ENCODE measurements around the gene FSIP2. TPM values are rescaled to one million over a fixed set of nuclear protein-coding genes. Genes with fewer than 3 reads are reported as not detected.

Gene FSIP2
- total and polyA plus RNA-seq, 2 donors (not counting 3 experiments of a cell fraction or from before 2014, with no cell fraction given), result 0.04 to 0.24 TPM

GRCh38 chr2:185876234-185876633, 137.6 kb downstream of the FSIP2 start:
- Histone ChIP-seq H2AFZ (ENCODE audit: low read depth, low read length) (no peak overlapping the region), H3K9ac (replicated peaks; ENCODE audit: extremely low read depth, insufficient read depth, low read length) (no peak overlapping the region), H3K4me3 (replicated peaks in 1 of 3; ENCODE audit: insufficient read depth in 1 of 3, low read depth in 1 of 3, low read length in 3 of 3) (no peak overlapping the region), H3K9me3 (replicated peaks; ENCODE audit: control insufficient read depth, insufficient read depth, low read length) (no peaks in the 10 kb centered on the region), H3K4me2 (ENCODE audit: insufficient read depth, low read length) (no peak overlapping the region), H3K79me2 (ENCODE audit: control insufficient read depth, insufficient read depth, low read length) (no peaks in the 10 kb centered on the region), H4K20me1 (replicated peaks; ENCODE audit: control insufficient read depth, extremely low read depth, insufficient read depth, low read length) (no peaks in the 10 kb centered on the region), H3K36me3 (ENCODE audit: control insufficient read depth in 2 of 2, extremely low read depth in 1 of 2, insufficient read depth in 2 of 2, low read length in 2 of 2) (no peaks in the 10 kb centered on the region), H3K9me1 (replicated peaks; ENCODE audit: control insufficient read depth, extremely low read depth, insufficient read depth, low read length) (no peaks in the 10 kb centered on the region), H3K4me1 (ENCODE audit: control insufficient read depth, extremely low read depth, insufficient read depth, low read length) (no peaks in the 10 kb centered on the region), H3K27me3 (ENCODE audit: control insufficient read depth in 2 of 2, insufficient read depth in 2 of 2, low read length in 2 of 2) (no peaks in the 10 kb centered on the region), H3K27ac (ENCODE audit: insufficient read depth, low read depth, low read length) (no peak overlapping the region)
- TF ChIP-seq JUN (IDR thresholded peaks at IDR 0.05; ENCODE audit: borderline replicate concordance, insufficient read depth, insufficient read length, low read depth) (no peak), MYC (IDR thresholded peaks at IDR 0.05; ENCODE audit: low read depth, low read length) (no peak), FOS (IDR thresholded peaks at IDR 0.05; ENCODE audit: borderline replicate concordance, insufficient read depth, low read length) (no peak), POLR2AphosphoS5 (IDR thresholded peaks at IDR 0.05; ENCODE audit: insufficient read depth, low read depth, low read length) (no peak)
- intact Hi-C loops (cut with micrococcal nuclease) (loop anchor here (10.0 kb wide), 1 partner anchor 569 kb away; no protein-coding TSS in a partner anchor), dilution Hi-C loops (cut with MboI; ENCODE audit: extremely low pct_ligation_motif_present, low sequenced_read_pairs) (no loop called here)
- POLR2A ChIA-PET, result no interaction called here
- BruUV-seq (replicated peaks), result no TSS peak
- CTCF ChIA-PET, result interaction anchor here (1.4 kb wide), 1 partner anchor 18 kb away, joined by 4 read pairs; no protein-coding TSS in a partner anchor
- FAIRE-seq (no peak), DNase-seq (ENCODE audit: low read depth, low spot score) (no peak)

GRCh38 chr2:185880396-185880795, 141.8 kb downstream of the FSIP2 start:
- no TSS peak for BruUV-seq (replicated peaks)

More at GRCh38 chr2:185880396-185880795, 141.8 kb downstream of the FSIP2 start:
- no peak overlapping the region for H2AFZ ChIP-seq (ENCODE audit: low read depth, low read length)
- no peaks in the 10 kb centered on the region for H3K36me3 ChIP-seq (ENCODE audit: control insufficient read depth in 2 of 2, extremely low read depth in 1 of 2, insufficient read depth in 2 of 2, low read length in 2 of 2)
- H3K27ac ChIP-seq (ENCODE audit: insufficient read depth, low read depth, low read length), result no peak overlapping the region
- POLR2A ChIA-PET, result no interaction called here
- TF ChIP-seq POLR2AphosphoS5 (IDR thresholded peaks at IDR 0.05; ENCODE audit: insufficient read depth, low read depth, low read length) (no peak), CTCF (IDR thresholded peaks at IDR 0.05; ENCODE audit: extremely low read depth in 1 of 2, insufficient read depth in 1 of 2, low read depth in 1 of 2, low read length in 2 of 2) (no peak)
- dilution Hi-C loops (cut with MboI; ENCODE audit: extremely low pct_ligation_motif_present, low sequenced_read_pairs) (no loop called here), intact Hi-C loops (cut with micrococcal nuclease) (no loop called here)
- no peaks in the 10 kb centered on the region for H3K9me3 ChIP-seq (replicated peaks; ENCODE audit: control insufficient read depth, insufficient read depth, low read length)
- no peaks in the 10 kb centered on the region for H3K4me1 ChIP-seq (ENCODE audit: control insufficient read depth, extremely low read depth, insufficient read depth, low read length)
- H3K27me3 ChIP-seq (ENCODE audit: control insufficient read depth in 2 of 2, insufficient read depth in 2 of 2, low read length in 2 of 2), result no peaks in the 10 kb centered on the region
- H3K4me2 ChIP-seq (ENCODE audit: insufficient read depth, low read length), result no peak overlapping the region
- H3K4me3 ChIP-seq (replicated peaks in 1 of 3; ENCODE audit: insufficient read depth in 1 of 3, low read depth in 1 of 3, low read length in 3 of 3), result no peak overlapping the region
- no peaks in the 10 kb centered on the region for H3K9me1 ChIP-seq (replicated peaks; ENCODE audit: control insufficient read depth, extremely low read depth, insufficient read depth, low read length)
- no peaks in the 10 kb centered on the region for H3K79me2 ChIP-seq (ENCODE audit: control insufficient read depth, insufficient read depth, low read length)
- CTCF ChIA-PET, result no interaction called here
- FAIRE-seq (no peak), DNase-seq (ENCODE audit: low read depth, low spot score) (no peak)
- no peaks in the 10 kb centered on the region for H4K20me1 ChIP-seq (replicated peaks; ENCODE audit: control insufficient read depth, extremely low read depth, insufficient read depth, low read length)
- H3K9ac ChIP-seq (replicated peaks; ENCODE audit: extremely low read depth, insufficient read depth, low read length), result no peak overlapping the region

All from endothelial cell of umbilical vein (primary cell).